Measurements from ENCODE around the gene FLRT1. TPM values are rescaled to one million over a fixed set of nuclear protein-coding genes. Genes with fewer than 3 reads are reported as not detected.
A peak's percentile ranks its signal among the peaks of the same experiment; 100 is the strongest.

Gene FLRT1
- total RNA-seq, 1 experiment from 2014 or later = 0.94 TPM

- peak; percentile 66 for DNase-seq
- Histone ChIP-seq H3K4me3 (ENCODE audit: insufficient read depth, low read depth, low read length) (no peak overlapping the region), H3K27me3 (ENCODE audit: control insufficient read depth, insufficient read depth, low read length) (no peaks in the 10 kb centered on the region; the same call in none of the 2 replicates), H3K36me3 (replicated peaks; ENCODE audit: control insufficient read depth, insufficient read depth, low read length) (no peaks in the 10 kb centered on the region)
These were observed 33.9 kb downstream of the FLRT1 start for GRCh38 chr11:64069401-64070313.

- no peak overlapping the region for H3K4me3 ChIP-seq (ENCODE audit: insufficient read depth, low read depth, low read length)
- H3K27me3 ChIP-seq (ENCODE audit: control insufficient read depth, insufficient read depth, low read length) = no peaks in the 10 kb centered on the region; the same call in none of the 2 replicates
- peak; percentile 75 for DNase-seq
- H3K36me3 ChIP-seq (replicated peaks; ENCODE audit: control insufficient read depth, insufficient read depth, low read length) = no peaks in the 10 kb centered on the region
These were observed 34.6 kb downstream of the FLRT1 start for GRCh38 chr11:64070314-64070681.

- Histone ChIP-seq H3K27me3 (ENCODE audit: control insufficient read depth, insufficient read depth, low read length) (peaks cover 4% of the 10 kb centered on the region; the same call in 1 of the 2 replicates), H3K36me3 (replicated peaks; ENCODE audit: control insufficient read depth, insufficient read depth, low read length) (no peaks in the 10 kb centered on the region), H3K4me3 (ENCODE audit: insufficient read depth, low read depth, low read length) (no peak overlapping the region)
- no peak for DNase-seq
These were observed 36.1 kb downstream of the FLRT1 start for GRCh38 chr11:64071849-64072248.

GRCh38 chr11:64072403-64072802 lies 36.7 kb downstream of the FLRT1 start:
- no peaks in the 10 kb centered on the region for H3K36me3 ChIP-seq (replicated peaks; ENCODE audit: control insufficient read depth, insufficient read depth, low read length)
- no peak for DNase-seq
- peaks cover 4% of the 10 kb centered on the region; the same call in 1 of the 2 replicates for H3K27me3 ChIP-seq (ENCODE audit: control insufficient read depth, insufficient read depth, low read length)
- H3K4me3 ChIP-seq (ENCODE audit: insufficient read depth, low read depth, low read length) = no peak overlapping the region

- DNase-seq = no peak
- Histone ChIP-seq H3K4me3 (ENCODE audit: insufficient read depth, low read depth, low read length) (no peak overlapping the region), H3K27me3 (ENCODE audit: control insufficient read depth, insufficient read depth, low read length) (peaks cover 4% of the 10 kb centered on the region; the same call in 1 of the 2 replicates), H3K36me3 (replicated peaks; ENCODE audit: control insufficient read depth, insufficient read depth, low read length) (no peaks in the 10 kb centered on the region)
These were observed 37.1 kb downstream of the FLRT1 start for GRCh38 chr11:64072871-64073270.

- Histone ChIP-seq H3K27me3 (ENCODE audit: control insufficient read depth, insufficient read depth, low read length) (peaks cover 4% of the 10 kb centered on the region; the same call in 1 of the 2 replicates), H3K36me3 (replicated peaks; ENCODE audit: control insufficient read depth, insufficient read depth, low read length) (no peaks in the 10 kb centered on the region), H3K4me3 (ENCODE audit: insufficient read depth, low read depth, low read length) (no peak overlapping the region)
- DNase-seq = no peak
These were observed 37.8 kb downstream of the FLRT1 start for GRCh38 chr11:64073542-64073941.

DNA sequence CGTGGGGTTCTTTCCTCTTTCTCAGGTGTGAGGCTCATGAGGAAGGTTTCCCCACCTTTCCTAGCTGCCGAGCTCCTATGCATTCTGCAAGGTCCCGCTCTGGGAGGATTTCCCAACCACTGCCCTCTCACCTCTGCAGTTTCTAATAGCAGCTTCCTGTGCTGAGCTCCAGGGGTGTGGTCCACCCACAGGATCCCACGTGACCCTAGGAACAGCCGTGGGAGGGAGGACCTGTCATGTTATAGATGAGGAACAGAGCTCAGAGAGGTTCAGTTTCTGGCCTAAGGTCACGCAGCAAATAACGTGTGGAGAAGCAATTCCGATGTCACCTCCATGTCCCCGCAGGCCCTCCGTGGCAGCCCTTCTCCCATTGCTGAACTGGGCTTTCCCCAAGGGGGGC lies 38.5 kb downstream of the FLRT1 start:
- H3K36me3 ChIP-seq (replicated peaks; ENCODE audit: control insufficient read depth, insufficient read depth, low read length) = no peaks in the 10 kb centered on the region
- H3K27me3 ChIP-seq (ENCODE audit: control insufficient read depth, insufficient read depth, low read length) = peaks cover 4% of the 10 kb centered on the region; the same call in 1 of the 2 replicates
- H3K4me3 ChIP-seq (ENCODE audit: insufficient read depth, low read depth, low read length) = no peak overlapping the region
- DNase-seq = no peak

GRCh38 chr11:64076758-64077157 lies 41.0 kb downstream of the FLRT1 start:
- DNase-seq = no peak
- H3K36me3 ChIP-seq (replicated peaks; ENCODE audit: control insufficient read depth, insufficient read depth, low read length) = no peaks in the 10 kb centered on the region
- peaks cover 7% of the 10 kb centered on the region for H3K27me3 ChIP-seq (ENCODE audit: control insufficient read depth, insufficient read depth, low read length)

DNA sequence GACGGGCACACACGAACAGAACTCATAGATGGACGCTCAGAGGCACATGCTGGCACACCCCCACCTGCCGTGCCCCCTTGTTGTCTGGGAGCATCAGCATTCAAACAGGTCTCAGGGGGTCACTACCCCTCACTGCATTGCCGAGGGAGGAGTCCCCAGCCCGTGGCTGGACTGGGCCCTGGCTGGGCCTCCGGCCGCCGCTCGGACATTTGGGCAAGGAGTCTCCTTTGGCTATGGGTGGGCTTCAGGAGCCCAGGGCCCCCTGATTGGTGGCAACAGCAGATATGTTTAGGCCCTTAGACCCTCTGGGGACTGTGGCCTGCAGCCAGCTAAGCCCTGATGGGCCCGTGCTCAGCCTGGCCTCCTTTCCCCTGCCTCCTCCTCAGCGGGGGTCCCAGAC lies 41.9 kb downstream of the FLRT1 start:
- H3K36me3 ChIP-seq (replicated peaks; ENCODE audit: control insufficient read depth, insufficient read depth, low read length) = no peaks in the 10 kb centered on the region
- peaks cover 7% of the 10 kb centered on the region for H3K27me3 ChIP-seq (ENCODE audit: control insufficient read depth, insufficient read depth, low read length)
- peak; percentile 57 for DNase-seq
- H3K4me3 ChIP-seq (ENCODE audit: insufficient read depth, low read depth, low read length) = no peak overlapping the region

More at GRCh38 chr11:64076758-64077157, 41.0 kb downstream of the FLRT1 start:
- H3K4me3 ChIP-seq (ENCODE audit: insufficient read depth, low read depth, low read length) = no peak overlapping the region

GRCh38 chr11:64078284-64078683 lies 42.6 kb downstream of the FLRT1 start:
- DNase-seq = peak; percentile 57
- Histone ChIP-seq H3K4me3 (ENCODE audit: insufficient read depth, low read depth, low read length) (no peak overlapping the region), H3K27me3 (ENCODE audit: control insufficient read depth, insufficient read depth, low read length) (peaks cover 7% of the 10 kb centered on the region)

DNA sequence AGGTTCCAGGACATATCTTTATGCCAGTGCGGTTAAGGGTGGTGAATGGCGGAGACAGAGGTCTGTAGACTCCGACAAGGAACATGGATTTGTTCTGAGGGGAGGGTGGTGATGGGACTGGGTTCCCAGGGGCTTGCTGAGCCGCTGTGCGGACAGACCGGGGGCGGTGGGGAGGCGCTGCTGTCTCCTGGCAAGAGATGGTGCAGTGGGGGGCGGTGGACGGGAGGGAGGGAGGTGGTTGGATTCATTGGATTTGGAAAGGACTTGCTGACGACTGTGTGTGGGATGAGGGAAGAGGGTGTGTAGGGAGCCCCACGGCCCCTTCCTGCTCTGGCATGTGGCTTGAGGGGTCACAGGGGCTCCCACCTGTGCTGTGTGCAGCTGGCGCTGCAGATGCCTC lies 43.2 kb downstream of the FLRT1 start:
- Histone ChIP-seq H3K36me3 (replicated peaks; ENCODE audit: control insufficient read depth, insufficient read depth, low read length) (no peaks in the 10 kb centered on the region), H3K4me3 (ENCODE audit: insufficient read depth, low read depth, low read length) (no peak overlapping the region), H3K27me3 (ENCODE audit: control insufficient read depth, insufficient read depth, low read length) (peaks cover 7% of the 10 kb centered on the region)
- peak; percentile 61 for DNase-seq

More at GRCh38 chr11:64078284-64078683, 42.6 kb downstream of the FLRT1 start:
- no peaks in the 10 kb centered on the region for H3K36me3 ChIP-seq (replicated peaks; ENCODE audit: control insufficient read depth, insufficient read depth, low read length)

DNA sequence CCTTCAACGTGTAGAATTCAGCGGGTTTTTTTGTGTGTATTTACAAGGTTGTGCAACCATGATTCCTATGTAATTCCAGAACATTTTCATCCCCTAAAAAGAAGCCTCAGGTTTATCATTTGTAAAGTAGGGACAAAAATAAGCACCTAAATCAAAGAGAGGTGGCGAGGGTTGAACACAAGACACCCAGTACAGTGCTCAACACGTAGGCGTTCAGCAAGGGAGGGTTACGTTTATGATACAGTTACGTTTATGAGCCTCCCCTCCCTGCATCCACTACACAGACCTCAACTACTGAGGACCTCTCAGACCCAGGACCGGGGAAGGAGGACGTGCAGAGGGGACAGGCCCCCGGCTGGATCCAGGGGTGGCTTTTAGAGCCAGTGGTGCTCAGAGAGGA lies 44.7 kb downstream of the FLRT1 start:
- Histone ChIP-seq H3K4me3 (ENCODE audit: insufficient read depth, low read depth, low read length) (no peak overlapping the region), H3K27me3 (ENCODE audit: control insufficient read depth, insufficient read depth, low read length) (peaks cover 7% of the 10 kb centered on the region), H3K36me3 (replicated peaks; ENCODE audit: control insufficient read depth, insufficient read depth, low read length) (no peaks in the 10 kb centered on the region)
- DNase-seq = no peak

DNA sequence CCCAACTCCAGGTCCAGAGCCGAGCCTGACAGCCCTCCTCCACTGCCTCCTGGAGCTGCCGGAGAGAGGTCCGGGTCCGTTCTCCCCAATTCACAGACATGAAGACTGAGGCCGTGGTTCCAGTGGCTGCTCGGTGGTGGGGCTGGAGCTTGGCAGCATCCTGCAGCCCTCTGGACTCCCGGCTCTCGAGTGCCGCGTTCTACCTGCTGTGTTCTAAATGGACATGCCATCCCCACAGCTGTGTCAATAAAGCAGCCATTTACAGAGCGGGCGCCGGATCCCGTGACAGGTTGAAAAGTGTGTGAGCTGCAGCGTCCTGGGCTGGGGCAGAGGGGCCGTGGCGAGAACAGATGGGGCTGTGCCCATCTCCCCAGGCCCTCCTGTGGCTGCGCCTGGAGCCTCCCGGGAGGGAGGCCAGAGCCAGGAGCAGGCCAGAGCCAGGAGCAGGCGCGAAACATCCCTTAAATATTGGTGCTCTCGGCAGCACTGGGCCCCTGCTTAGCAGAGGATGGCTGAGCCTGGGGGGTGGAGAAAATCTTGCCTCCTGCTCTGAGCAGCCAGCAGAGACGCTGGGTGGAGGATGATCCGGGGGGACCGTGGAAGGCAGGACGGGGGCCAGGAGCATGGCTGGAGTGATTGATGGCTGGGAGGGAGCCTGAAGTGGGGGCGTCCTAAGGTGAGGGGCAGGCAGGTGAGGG lies 46.2 kb downstream of the FLRT1 start:
- Histone ChIP-seq H3K36me3 (replicated peaks; ENCODE audit: control insufficient read depth, insufficient read depth, low read length) (no peaks in the 10 kb centered on the region), H3K27me3 (ENCODE audit: control insufficient read depth, insufficient read depth, low read length) (peaks cover 3% of the 10 kb centered on the region; the same call in 1 of the 2 replicates), H3K4me3 (ENCODE audit: insufficient read depth, low read depth, low read length) (no peak overlapping the region)
- peak; percentile 71 for DNase-seq

GRCh38 chr11:64083398-64084080 lies 47.8 kb downstream of the FLRT1 start:
- Histone ChIP-seq H3K27me3 (ENCODE audit: control insufficient read depth, insufficient read depth, low read length) (peaks cover 3% of the 10 kb centered on the region; the same call in 1 of the 2 replicates), H3K4me3 (ENCODE audit: insufficient read depth, low read depth, low read length) (no peak overlapping the region)

More at GRCh38 chr11:64083398-64084080, 47.8 kb downstream of the FLRT1 start:
- DNase-seq = no peak
- H3K36me3 ChIP-seq (replicated peaks; ENCODE audit: control insufficient read depth, insufficient read depth, low read length) = no peaks in the 10 kb centered on the region
